Body of pancreas (tissue), 4 donors: Measurements from ENCODE around the gene LDLRAD2.

Source experiments
- CTCF ChIP-seq, 7 experiments: fragments of 450-650 bp in 4 of 7; fragments of 200-600 bp in 3 of 7; sonication (generic) in 3 of 7; IDR thresholded peaks; one replicate each; pipeline ENCODE4 v1.5.1; 2016 to 2019; ENCODE audit warnings: antibody characterized with exemption in 7 of 7
- POLR2A ChIP-seq, 3 donors: fragments of 450-650 bp; IDR thresholded peaks; one replicate each; pipeline ENCODE4 v1.6.1; 2016; ENCODE audit warnings: antibody characterized with exemption in 3 of 3, mild to moderate bottlenecking in 2 of 3

DNA sequence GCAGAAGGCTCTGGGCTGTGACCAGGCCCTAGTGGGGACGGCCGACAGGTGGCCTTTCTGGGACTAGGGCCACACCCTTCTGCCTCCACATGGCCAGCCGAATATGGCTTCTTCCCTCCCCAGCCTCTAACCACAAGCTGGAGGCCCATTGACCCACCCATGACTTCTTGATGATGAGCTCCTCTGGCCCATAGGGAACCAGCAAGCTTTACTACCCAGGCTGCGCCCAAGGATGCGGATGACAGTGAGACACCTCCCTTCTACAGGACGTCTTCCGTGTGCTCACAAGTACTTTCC lies 41.0 kb downstream of the LDLRAD2 start:
- no peak for TF ChIP-seq CTCF (IDR thresholded peaks at IDR 0.05)
- TF ChIP-seq POLR2A (IDR thresholded peaks at IDR 0.05), result no peak
